ENCODE measurements around the gene SPARC.
"Not testable (repeated sequence)": the region's sequence is repeated elsewhere in the genome, so short reads cannot be mapped to it uniquely, and the experiment has no call there.

SPARC gene, protein sequence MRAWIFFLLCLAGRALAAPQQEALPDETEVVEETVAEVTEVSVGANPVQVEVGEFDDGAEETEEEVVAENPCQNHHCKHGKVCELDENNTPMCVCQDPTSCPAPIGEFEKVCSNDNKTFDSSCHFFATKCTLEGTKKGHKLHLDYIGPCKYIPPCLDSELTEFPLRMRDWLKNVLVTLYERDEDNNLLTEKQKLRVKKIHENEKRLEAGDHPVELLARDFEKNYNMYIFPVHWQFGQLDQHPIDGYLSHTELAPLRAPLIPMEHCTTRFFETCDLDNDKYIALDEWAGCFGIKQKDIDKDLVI

DNA sequence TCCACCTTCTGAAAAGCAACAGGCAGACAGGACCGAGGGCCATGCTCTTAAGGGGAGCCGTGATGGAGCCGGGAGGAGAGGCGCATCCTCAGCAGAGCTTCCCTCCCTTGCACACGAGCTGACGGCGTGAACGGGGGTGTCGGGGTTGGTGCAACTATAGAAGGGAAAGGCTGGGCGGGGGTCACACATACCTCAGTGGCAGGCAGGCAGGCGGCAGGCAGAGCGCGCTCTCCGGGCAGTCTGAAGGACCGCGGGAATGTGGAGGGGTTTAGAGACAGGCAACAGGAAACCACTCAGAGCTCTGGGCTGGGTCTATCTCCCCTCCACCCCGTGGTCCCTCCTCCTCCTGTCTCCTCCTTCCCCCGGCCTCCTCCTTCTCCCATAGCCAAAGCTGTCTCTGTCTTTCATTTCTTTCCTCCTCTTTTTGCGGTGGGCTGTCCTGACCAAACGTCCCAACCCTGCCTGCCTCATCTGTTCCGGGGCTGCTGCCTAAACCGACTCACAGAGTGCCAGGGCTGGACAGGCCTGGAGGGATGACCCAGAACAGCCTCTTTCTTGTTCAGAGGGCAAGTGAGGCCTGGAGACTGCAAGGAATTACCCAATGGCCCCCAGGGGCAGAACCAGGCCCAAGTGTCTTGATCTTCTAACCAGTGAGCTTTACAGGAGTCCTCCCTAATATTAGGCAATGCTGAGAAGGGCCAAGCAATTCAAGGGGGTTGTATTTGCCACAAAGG is at the start of gene SPARC:
Gene SPARC, minus strand, starts transcription at position 242 of the 734 bp plus-strand sequence. CDS start 10,727 bp downstream, outside the sequence.
- peak within 1 kb of the TSS; percentile 39 for H3K27ac ChIP-seq
- DNase-seq (ENCODE audit: low read depth, low spot score) = no peak

- no peak for DNase-seq (ENCODE audit: low read depth, low spot score)
- no peak overlapping the region for H3K27ac ChIP-seq
These were observed 48.9 kb upstream of the SPARC start for GRCh38 chr5:151735646-151736045.

- H3K27ac ChIP-seq = no peak overlapping the region
- DNase-seq (ENCODE audit: low read depth, low spot score) = no peak
These were observed 47.3 kb upstream of the SPARC start for GRCh38 chr5:151734064-151734408.

- no peak overlapping the region for H3K27ac ChIP-seq
- DNase-seq (ENCODE audit: low read depth, low spot score) = no peak
These were observed 46.8 kb upstream of the SPARC start for GRCh38 chr5:151733358-151734063.

DNA sequence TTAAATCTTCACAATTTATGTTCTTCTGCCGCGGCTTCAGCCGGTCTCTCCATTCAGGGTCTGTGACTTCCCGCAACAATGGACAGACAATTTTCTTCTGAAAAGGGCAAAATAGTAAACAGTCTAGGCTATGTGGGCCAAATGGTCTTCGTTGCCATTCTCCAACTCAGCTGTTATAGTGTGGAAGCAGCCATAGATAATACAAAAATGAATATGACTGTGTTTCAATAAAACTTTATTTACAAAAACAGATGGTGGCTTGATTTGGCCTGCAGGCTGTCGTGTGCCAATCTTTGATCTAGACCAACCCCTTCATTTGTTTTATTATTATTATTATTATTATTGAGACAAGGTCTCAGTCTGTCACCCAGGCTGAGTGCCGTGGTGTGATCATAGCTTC is 43.7 kb upstream of the SPARC start:
- no peak for DNase-seq (ENCODE audit: low read depth, low spot score)
- no peak overlapping the region for H3K27ac ChIP-seq

- DNase-seq (ENCODE audit: low read depth, low spot score) = not testable (repeated sequence)
These were observed 42.9 kb upstream of the SPARC start for GRCh38 chr5:151729597-151729996.

DNA sequence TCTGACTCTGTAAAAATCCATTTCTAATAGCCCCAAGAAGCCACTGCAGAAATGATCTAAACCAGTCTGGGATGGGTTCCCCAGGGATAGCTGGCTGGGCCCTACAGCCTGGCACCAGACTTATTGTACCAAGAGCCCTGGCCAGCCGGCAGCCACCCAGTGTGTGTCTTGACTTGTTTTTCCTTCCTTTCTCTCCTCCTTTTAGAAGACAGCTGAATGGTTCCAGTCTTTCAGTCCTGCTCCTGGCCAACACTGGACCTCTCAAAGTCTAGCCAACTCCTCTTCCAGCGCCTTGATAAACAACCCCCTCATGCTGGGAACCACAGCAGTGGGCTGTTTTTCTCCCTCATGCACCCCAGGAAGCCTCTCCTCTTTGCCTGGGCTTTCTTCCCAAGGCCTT is 37.6 kb upstream of the SPARC start:
- no peak for DNase-seq (ENCODE audit: low read depth, low spot score)
- no peak overlapping the region for H3K27ac ChIP-seq

More at GRCh38 chr5:151729597-151729996, 42.9 kb upstream of the SPARC start:
- not testable (repeated sequence) for H3K27ac ChIP-seq

DNA sequence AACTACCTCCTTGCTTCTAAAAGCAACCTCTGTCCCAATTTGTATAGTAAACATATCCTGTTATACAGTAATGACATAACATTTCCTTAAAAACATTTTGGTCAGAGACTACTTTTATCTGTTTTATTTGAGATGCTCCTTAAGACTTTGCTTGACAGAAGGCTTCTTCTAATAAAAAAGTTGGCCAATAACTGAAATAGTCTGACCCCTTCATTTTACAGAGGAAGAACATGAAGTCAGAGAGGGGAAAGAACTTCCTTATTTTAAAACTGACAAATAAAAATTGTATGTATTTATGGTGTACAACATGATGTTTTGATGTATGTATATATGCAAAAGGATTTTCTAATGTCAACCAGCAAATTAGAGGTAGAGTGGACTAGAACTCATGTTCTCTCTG is 35.8 kb upstream of the SPARC start:
- H3K27ac ChIP-seq = no peak overlapping the region
- DNase-seq (ENCODE audit: low read depth, low spot score) = no peak

- H3K27ac ChIP-seq = no peak overlapping the region
- DNase-seq (ENCODE audit: low read depth, low spot score) = no peak
These were observed 35.2 kb upstream of the SPARC start for GRCh38 chr5:151721812-151722391.

- no peak for DNase-seq (ENCODE audit: low read depth, low spot score)
- H3K27ac ChIP-seq = no peak overlapping the region
These were observed 34.5 kb upstream of the SPARC start for GRCh38 chr5:151721087-151721646.

DNA sequence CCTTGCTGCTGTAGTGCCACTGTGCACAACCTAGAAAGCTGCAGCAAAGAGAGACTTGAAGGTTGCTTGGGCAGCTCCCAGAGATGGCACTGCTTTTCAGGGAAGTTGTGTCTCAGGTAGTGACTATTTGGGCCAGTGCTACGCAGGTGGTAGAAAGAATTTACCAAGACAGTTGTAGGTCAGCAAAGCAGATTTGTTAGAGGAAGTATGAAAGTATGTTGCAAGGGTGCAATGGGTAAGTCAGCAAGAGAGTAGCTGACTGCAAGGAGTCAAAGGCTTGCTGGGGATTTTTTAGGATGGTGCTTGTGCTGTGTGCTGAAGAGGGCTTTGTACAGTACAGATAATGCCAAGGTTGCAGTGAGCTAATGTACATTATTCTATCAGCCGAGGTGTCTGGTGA is 33.5 kb upstream of the SPARC start:
- H3K27ac ChIP-seq = no peak overlapping the region
- DNase-seq (ENCODE audit: low read depth, low spot score) = no peak

- DNase-seq (ENCODE audit: low read depth, low spot score) = no peak
- no peak overlapping the region for H3K27ac ChIP-seq
These were observed 32.7 kb upstream of the SPARC start for GRCh38 chr5:151719228-151720000.

DNA sequence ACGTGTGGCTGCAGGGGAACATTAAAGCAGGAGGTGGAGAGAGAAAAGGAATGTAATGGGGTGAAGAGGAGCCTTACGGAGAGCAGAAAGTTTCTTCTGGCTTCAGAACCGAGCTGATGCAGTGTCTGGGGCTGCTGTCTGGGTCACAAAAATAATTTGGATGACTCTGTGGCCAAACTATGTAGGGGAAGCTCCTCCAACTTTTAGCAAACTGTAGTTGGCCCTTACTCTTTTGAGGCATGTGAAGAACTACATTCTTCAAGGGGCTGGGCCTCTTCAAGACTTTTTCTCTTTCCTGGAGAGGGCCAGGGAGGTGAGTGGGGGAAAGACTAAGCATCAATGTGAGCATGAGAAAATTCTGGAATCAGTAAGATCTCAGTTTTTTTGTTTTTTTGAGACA is 31.9 kb upstream of the SPARC start:
- H3K27ac ChIP-seq = no peak overlapping the region
- no peak for DNase-seq (ENCODE audit: low read depth, low spot score)

DNA sequence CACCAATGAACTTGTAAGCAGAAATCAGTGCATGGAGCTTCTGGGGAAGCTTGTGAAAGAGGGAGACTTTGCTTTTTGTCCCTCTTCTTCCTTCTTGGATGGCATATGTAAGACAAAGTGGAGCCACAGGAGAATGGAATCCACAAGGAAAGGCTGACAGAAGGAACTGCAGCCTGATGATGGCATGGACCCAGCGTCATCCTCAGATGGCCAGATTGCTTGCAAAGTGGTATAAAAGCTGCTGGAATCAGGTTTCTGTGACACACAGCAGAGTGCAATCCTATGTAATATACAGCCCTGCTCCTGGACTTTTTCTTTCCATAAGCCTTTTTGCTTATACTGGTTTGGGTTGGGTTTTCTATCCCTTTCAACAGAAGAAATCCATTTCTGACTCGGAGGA is 31.4 kb upstream of the SPARC start:
- H3K27ac ChIP-seq = no peak overlapping the region
- DNase-seq (ENCODE audit: low read depth, low spot score) = no peak

DNA sequence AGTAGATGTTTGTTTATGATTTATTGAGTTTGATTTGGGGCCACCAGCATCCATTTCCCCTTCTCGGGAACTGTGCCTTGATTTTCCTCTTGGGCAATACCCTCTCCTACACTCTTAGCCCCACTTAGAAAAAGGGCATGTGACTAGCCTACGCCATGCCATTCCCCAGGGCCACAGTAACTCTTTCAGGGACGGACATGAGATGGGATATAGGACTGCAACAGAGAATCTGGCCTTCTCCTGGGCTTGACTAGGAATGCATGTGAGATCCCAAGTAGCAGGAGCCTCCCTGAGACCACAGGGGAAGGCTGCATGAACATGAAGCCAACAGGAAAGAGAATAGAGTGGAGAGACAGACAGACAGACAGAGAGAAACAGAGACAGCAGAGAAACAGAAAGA is 30.7 kb upstream of the SPARC start:
- DNase-seq (ENCODE audit: low read depth, low spot score) = no peak
- H3K27ac ChIP-seq = no peak overlapping the region

GRCh38 chr5:151709109-151709735 is 22.5 kb upstream of the SPARC start:
- no peak overlapping the region for H3K27ac ChIP-seq
- DNase-seq (ENCODE audit: low read depth, low spot score) = no peak

DNA sequence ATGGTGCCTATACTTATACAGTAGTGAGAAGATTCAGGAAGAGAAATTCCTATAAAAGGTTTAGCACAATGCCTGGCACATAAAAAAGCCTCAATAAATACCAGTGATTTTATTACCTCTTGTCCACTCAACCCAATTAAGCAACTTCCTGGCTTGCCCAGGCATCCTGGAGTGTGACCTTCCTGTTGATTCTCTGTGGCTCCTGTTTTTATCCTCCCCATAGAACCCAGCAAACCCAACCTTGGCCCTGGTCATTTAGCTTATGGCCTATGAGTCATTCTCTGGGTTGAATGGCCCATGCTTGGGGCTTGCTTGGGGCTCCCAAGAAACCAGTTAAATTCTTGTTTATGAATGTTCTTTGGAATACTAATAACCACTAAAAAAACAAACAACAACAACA is 21.4 kb upstream of the SPARC start:
- no peak overlapping the region for H3K27ac ChIP-seq
- DNase-seq (ENCODE audit: low read depth, low spot score) = no peak

DNA sequence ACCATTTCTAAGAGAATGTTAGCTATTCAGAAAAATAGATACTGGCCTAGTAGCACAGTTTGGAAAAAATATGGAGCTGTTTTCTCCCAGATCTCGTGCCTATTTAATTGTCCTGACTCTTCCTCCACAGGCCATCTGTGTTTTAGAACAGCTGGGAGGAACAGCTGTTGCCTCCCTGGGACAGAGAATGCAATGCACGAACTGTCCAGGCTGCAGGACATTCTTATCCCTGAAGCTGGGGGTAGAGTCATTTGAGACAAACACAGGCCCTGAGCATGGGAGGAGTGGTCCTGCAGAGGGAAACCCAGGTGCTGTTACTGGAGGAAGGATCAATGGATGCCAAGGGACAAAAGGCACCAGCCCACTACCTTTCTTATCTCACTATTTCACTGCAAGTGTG is 20.9 kb upstream of the SPARC start:
- no peak for DNase-seq (ENCODE audit: low read depth, low spot score)
- no peak overlapping the region for H3K27ac ChIP-seq

GRCh38 chr5:151706906-151707305 is 20.2 kb upstream of the SPARC start:
- DNase-seq (ENCODE audit: low read depth, low spot score) = no peak
- no peak overlapping the region for H3K27ac ChIP-seq
